Lower leg skin (tissue), 4 donors: ENCODE measurements around the gene MAN2A2. TPM values are rescaled to one million over a fixed set of nuclear protein-coding genes. Genes with fewer than 3 reads are reported as not detected.

ENCODE experiments used
- DNase-seq, 2 donors: peaks; one replicate each; pipeline ENCODE4 v3.0.0-alpha.2; 2019; ENCODE audit warnings: low spot score in 2 of 2
- H3K4me3 ChIP-seq: fragments of 200-600 bp; sonication (generic); 2 replicates; pipeline ENCODE4 v1.5.1; 2017; ENCODE audit warnings: mild to moderate bottlenecking, low read depth; ENCODE audit not compliant: poor library complexity, severe bottlenecking
- CTCF ChIP-seq, 3 donors: fragments of 450-650 bp; IDR thresholded peaks; one replicate each; pipeline ENCODE4 v1.5.1; 2016; ENCODE audit warnings: antibody characterized with exemption in 3 of 3, mild to moderate bottlenecking in 3 of 3, moderate library complexity in 2 of 3
- POLR2A ChIP-seq, 2 donors: fragments of 450-650 bp; IDR thresholded peaks; one replicate each; pipeline ENCODE4 v1.6.1; 2016 to 2017; ENCODE audit warnings: antibody characterized with exemption in 2 of 2, mild to moderate bottlenecking in 1 of 2, moderate library complexity in 1 of 2
- WGBS, 2 donors: methylation state at CpG; one replicate each; pipeline ENCODE4 v1.1.5; 2018; 5-methylcytosine and 5-hydroxymethylcytosine counted together
- intact Hi-C: fragments of 100-400 bp; cut with DNase I; formaldehyde crosslinking; loops from one replicate; pipeline ENCODE4 v1.15.0; 2023; ENCODE audit warnings: low total_unique reads
- total RNA-seq, 4 donors: library from RNA; depleted of rRNA; stranded (reverse); fragments of >200 nt; gene quantifications; one replicate each; pipeline ENCODE4 v1.1.0, GENCODE V29; 2016

The MAN2A2 gene
- total RNA-seq, 4 donors from 2014 or later, result 21.8 to 43.5 (median 27.4) TPM

DNA sequence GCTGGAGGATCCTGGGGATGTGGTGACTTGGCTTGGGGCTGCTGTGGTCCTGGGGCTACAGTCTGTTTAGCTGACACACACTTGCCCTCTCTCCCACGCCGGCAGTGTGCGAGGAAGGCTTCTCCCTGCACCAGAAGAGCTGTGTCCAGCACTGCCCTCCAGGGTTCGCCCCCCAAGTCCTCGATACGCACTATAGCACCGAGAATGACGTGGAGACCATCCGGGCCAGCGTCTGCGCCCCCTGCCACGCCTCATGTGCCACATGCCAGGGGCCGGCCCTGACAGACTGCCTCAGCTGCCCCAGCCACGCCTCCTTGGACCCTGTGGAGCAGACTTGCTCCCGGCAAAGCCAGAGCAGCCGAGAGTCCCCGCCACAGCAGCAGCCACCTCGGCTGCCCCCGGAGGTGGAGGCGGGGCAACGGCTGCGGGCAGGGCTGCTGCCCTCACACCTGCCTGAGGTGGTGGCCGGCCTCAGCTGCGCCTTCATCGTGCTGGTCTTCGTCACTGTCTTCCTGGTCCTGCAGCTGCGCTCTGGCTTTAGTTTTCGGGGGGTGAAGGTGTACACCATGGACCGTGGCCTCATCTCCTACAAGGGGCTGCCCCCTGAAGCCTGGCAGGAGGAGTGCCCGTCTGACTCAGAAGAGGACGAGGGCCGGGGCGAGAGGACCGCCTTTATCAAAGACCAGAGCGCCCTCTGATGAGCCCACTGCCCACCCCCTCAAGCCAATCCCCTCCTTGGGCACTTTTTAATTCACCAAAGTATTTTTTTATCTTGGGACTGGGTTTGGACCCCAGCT, 21.7 kb upstream of the MAN2A2 start:
- TF ChIP-seq POLR2A (IDR thresholded peaks at IDR 0.05) (no peak), CTCF (IDR thresholded peaks at IDR 0.05) (no peak)
- intact Hi-C loops, result loop anchor here (5.0 kb wide), 1 partner anchor 1879 kb away; no protein-coding TSS in a partner anchor
- 78 to 89% methylated on average over 21 to 26 of the region's 35 CpGs for WGBS, 2 donors

DNA sequence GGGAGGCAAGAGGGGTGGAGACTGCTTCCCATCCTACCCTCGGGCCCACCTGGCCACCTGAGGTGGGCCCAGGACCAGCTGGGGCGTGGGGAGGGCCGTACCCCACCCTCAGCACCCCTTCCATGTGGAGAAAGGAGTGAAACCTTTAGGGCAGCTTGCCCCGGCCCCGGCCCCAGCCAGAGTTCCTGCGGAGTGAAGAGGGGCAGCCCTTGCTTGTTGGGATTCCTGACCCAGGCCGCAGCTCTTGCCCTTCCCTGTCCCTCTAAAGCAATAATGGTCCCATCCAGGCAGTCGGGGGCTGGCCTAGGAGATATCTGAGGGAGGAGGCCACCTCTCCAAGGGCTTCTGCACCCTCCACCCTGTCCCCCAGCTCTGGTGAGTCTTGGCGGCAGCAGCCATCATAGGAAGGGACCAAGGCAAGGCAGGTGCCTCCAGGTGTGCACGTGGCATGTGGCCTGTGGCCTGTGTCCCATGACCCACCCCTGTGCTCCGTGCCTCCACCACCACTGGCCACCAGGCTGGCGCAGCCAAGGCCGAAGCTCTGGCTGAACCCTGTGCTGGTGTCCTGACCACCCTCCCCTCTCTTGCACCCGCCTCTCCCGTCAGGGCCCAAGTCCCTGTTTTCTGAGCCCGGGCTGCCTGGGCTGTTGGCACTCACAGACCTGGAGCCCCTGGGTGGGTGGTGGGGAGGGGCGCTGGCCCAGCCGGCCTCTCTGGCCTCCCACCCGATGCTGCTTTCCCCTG, 21.0 kb upstream of the MAN2A2 start:
- H3K4me3 ChIP-seq, result no peak overlapping the region
- intact Hi-C loops, result loop anchor here (5.0 kb wide), 1 partner anchor 1880 kb away; no protein-coding TSS in a partner anchor
- TF ChIP-seq CTCF (IDR thresholded peaks at IDR 0.05) (no peak), POLR2A (IDR thresholded peaks at IDR 0.05) (no peak)
- WGBS, 2 donors, result 84 to 86% methylated on average over 19 of the region's 19 CpGs
- no peak for DNase-seq

More for the DNA sequence above, 21.7 kb upstream of the MAN2A2 start:
- no peak overlapping the region for H3K4me3 ChIP-seq
- no peak for DNase-seq

GRCh38 chr15:90882781-90883525, 20.1 kb upstream of the MAN2A2 start:
- 76 to 79% methylated on average over 13 of the region's 13 CpGs for WGBS, 2 donors
- intact Hi-C loops, result loop anchor here (5.0 kb wide), 1 partner anchor 1881 kb away; no protein-coding TSS in a partner anchor
- DNase-seq, result peak in 1 of 2 donors; percentile 85
- H3K4me3 ChIP-seq, result no peak overlapping the region
- TF ChIP-seq CTCF (IDR thresholded peaks at IDR 0.05), result no peak

- H3K4me3 ChIP-seq, result no peak overlapping the region
- no peak for TF ChIP-seq POLR2A (IDR thresholded peaks at IDR 0.05)
- TF ChIP-seq CTCF (IDR thresholded peaks at IDR 0.05), result no peak
- 48 to 66% methylated on average over 7 of the region's 7 CpGs for WGBS, 2 donors
- no peak for DNase-seq
- intact Hi-C loops, result loop anchor here (5.0 kb wide), 1 partner anchor 1881 kb away; no protein-coding TSS in a partner anchor
These were observed 19.6 kb upstream of the MAN2A2 start for GRCh38 chr15:90883526-90883975.

- 3 to 11% methylated on average over 20 to 51 of the region's 58 CpGs for WGBS, 2 donors
- intact Hi-C loops, result loop anchor here (5.0 kb wide), 1 partner anchor 1882 kb away; no protein-coding TSS in a partner anchor
- TF ChIP-seq CTCF (IDR thresholded peaks at IDR 0.05), result no peak
- no peak for TF ChIP-seq POLR2A (IDR thresholded peaks at IDR 0.05)
- H3K4me3 ChIP-seq, result peak within 1 kb of the TSS; percentile 41
- peak in 1 of 2 donors; percentile 94 for DNase-seq
These were observed 19.0 kb upstream of the MAN2A2 start, which contains the start of gene FES for GRCh38 chr15:90883976-90884718. TSS of gene FES (plus strand) at chr15:90884504. CDS start at chr15:90885046, 542 bp downstream.
